Measurements from ENCODE around the gene KCNH1. TPM values are rescaled to one million over a fixed set of nuclear protein-coding genes. Genes with fewer than 3 reads are reported as not detected.

Gene KCNH1, protein sequence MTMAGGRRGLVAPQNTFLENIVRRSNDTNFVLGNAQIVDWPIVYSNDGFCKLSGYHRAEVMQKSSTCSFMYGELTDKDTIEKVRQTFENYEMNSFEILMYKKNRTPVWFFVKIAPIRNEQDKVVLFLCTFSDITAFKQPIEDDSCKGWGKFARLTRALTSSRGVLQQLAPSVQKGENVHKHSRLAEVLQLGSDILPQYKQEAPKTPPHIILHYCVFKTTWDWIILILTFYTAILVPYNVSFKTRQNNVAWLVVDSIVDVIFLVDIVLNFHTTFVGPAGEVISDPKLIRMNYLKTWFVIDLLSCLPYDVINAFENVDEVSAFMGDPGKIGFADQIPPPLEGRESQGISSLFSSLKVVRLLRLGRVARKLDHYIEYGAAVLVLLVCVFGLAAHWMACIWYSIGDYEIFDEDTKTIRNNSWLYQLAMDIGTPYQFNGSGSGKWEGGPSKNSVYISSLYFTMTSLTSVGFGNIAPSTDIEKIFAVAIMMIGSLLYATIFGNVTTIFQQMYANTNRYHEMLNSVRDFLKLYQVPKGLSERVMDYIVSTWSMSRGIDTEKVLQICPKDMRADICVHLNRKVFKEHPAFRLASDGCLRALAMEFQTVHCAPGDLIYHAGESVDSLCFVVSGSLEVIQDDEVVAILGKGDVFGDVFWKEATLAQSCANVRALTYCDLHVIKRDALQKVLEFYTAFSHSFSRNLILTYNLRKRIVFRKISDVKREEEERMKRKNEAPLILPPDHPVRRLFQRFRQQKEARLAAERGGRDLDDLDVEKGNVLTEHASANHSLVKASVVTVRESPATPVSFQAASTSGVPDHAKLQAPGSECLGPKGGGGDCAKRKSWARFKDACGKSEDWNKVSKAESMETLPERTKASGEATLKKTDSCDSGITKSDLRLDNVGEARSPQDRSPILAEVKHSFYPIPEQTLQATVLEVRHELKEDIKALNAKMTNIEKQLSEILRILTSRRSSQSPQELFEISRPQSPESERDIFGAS
- total RNA-seq = 0.15 TPM in 1 of 2 replicates, not detected in the other

DNA sequence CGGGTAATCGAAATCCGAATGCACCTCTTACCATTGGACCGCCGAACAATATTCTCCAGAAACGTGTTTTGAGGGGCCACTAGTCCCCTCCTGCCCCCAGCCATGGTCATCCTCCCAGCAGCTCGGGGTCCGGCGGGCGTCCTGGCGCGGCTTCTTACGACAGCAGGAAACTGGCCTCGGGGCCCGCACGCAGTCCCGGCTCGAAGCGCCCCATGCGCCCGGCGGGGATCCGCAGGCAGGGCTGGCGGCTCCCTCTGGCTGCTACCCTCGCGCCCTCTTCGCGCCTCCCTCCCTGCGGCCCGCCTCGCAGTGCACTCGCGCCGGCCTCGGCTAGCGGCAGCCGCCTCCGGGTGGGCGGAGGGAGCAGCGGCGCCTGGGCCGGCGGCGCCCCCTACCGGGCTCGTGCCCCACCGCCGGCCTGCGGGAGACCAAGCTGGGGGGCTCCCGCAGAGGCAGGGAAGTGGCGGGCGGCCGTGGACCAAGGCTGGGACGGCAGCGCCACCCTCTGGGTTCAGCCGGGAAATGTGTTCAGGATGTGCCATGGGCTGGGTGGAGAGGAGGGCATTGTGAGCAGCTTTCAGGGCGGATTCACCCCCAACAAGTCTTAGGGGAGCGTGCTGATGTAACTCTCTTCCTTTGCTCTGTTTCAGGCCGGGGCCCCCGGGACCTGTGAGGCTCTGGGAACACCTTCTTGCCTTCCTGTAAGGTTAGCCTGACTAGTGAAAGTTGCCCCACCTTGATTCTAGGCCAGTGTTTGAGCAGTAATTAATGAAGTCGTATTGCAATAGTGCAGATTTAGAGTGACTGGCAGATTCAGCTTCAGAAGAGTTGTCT, at the start of gene KCNH1:
Gene KCNH1 (minus strand): TSS at position 313 of the 834 bp plus-strand sequence. CDS start 203 bp downstream, at position 110.

Other genes with a start within 250 kb of the KCNH1 start
- 15.9 and 26.2 TPM in 2 replicates for gene RCOR3, start 125.2 kb upstream of the KCNH1 start, total RNA-seq
- 9.7 and 11.9 TPM in 2 replicates for gene TRAF5, start 192.7 kb upstream of the KCNH1 start, total RNA-seq

Measured in smooth muscle cell of trachea (primary cell).